ENCODE data around the gene NPPA. TPM values are rescaled to one million over a fixed set of nuclear protein-coding genes. Genes with fewer than 3 reads are reported as not detected.
A peak's percentile ranks its signal among the peaks of the same experiment; 100 is the strongest.

NPPA gene
- total RNA-seq, 1 donor from 2014 or later = not detected

DNA sequence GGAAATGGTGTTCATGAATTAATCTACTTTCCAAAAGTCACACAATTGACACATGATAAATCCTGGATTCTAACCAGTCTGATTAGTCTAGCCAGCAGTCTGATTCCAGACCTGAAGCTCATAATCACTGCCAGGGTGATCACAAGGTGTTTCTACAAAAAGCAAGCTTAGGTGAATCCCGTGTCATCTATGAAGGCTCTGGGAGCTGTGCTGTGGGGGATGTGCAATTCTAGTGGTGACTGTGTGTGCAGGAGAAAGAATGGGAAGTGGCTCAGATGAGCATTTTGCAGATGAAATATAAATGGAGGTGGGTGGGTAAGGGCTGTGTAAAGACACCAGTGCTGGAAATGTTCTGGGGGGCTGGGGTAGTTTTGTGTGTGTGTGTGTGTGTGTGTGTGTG lies 13.0 kb upstream of the NPPA start:
- H3K27me3 Mint-ChIP-seq (ENCODE audit: low read depth) = peaks cover 62% of the 10 kb centered on the region
- TF ChIP-seq, protein P1, sequence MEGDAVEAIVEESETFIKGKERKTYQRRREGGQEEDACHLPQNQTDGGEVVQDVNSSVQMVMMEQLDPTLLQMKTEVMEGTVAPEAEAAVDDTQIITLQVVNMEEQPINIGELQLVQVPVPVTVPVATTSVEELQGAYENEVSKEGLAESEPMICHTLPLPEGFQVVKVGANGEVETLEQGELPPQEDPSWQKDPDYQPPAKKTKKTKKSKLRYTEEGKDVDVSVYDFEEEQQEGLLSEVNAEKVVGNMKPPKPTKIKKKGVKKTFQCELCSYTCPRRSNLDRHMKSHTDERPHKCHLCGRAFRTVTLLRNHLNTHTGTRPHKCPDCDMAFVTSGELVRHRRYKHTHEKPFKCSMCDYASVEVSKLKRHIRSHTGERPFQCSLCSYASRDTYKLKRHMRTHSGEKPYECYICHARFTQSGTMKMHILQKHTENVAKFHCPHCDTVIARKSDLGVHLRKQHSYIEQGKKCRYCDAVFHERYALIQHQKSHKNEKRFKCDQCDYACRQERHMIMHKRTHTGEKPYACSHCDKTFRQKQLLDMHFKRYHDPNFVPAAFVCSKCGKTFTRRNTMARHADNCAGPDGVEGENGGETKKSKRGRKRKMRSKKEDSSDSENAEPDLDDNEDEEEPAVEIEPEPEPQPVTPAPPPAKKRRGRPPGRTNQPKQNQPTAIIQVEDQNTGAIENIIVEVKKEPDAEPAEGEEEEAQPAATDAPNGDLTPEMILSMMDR (IDR thresholded peaks at IDR 0.05; ENCODE audit: unreplicated experiment) = no peak
- no peaks in the 10 kb centered on the region for H3K36me3 Mint-ChIP-seq
- H3K4me3 Mint-ChIP-seq = no peak overlapping the region
- H3K4me1 Mint-ChIP-seq = peaks cover 4% of the 10 kb centered on the region
- no peaks in the 10 kb centered on the region for H3K9me3 Mint-ChIP-seq
- DNase-seq (ENCODE audit: low spot score in 2 of 2, unreplicated experiment in 2 of 2) = no peak
- no peak overlapping the region for H3K27ac Mint-ChIP-seq

DNA sequence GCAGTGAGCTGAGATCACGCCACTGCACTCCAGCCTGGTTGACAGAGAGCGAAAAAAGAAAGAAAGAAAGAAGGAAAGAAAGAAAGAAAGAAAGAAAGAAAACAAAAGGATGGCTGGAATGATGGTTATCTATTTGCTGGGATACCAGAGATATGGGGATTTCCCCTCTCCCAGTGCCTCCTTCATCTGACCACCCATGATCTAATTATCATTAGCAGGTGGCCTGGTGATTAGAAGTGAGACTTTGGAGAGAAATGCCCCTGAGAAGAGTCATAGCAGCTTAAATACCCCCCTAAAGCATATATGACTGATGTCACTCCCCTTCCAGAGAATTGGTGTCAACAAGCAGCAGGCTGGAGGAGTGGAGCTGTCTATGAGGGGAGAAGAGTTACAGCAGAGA lies 12.5 kb upstream of the NPPA start:
- H3K27me3 Mint-ChIP-seq (ENCODE audit: low read depth) = peaks cover 62% of the 10 kb centered on the region
- H3K4me1 Mint-ChIP-seq = peaks cover 4% of the 10 kb centered on the region
- H3K27ac Mint-ChIP-seq = no peak overlapping the region
- H3K4me3 Mint-ChIP-seq = no peak overlapping the region
- no peaks in the 10 kb centered on the region for H3K36me3 Mint-ChIP-seq
- no peak for DNase-seq (ENCODE audit: low spot score in 2 of 2, unreplicated experiment in 2 of 2)
- no peaks in the 10 kb centered on the region for H3K9me3 Mint-ChIP-seq
- TF ChIP-seq, protein P1 (IDR thresholded peaks at IDR 0.05; ENCODE audit: unreplicated experiment) = no peak

DNA sequence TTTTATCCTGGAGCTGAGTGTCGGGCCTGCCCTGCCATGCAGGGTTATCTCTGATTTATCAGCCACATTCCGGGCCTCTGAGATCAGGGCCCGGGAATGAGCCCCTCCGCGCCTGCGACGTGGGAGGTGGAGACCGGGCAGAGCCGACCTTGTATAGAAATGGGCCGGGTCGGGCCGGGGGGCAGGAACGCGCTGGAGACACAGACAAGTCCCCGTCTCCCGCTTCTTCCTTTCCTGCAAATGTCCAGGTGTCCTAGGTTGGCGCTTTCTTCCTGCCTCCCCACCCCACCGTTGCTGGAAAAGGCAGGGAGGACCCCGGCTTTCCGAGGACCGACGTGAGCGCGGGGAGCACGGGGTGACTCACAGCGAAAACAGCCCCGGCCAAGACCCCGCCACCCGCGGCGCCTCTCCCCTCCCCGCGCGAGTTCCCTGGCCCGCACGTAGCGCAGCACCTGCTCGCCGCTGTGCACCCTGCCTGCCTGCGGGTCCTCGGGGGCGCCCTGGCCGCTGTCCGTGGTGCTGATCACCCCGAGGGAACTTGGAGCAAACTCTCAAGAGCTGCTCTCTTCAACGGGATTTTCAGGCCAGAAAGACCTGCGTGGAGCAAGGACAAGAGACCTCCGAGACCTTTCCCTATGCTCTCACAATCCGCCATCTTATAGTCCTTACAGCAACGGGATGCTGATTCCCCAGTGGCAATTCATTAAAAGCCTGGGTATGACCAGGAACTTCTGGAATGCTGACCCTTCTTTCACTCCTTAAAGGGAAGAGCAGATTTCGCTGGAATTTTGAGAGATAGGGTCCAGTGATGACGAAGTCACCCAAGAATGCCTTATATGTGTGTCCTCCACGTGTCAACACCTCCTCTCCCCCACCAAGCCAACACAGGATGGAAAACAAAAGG lies 11.6 kb upstream of the NPPA start:
- DNase-seq (ENCODE audit: low spot score in 2 of 2, unreplicated experiment in 2 of 2) = peak; percentile 81 to 95
- Mint-ChIP-seq H3K4me3 (no peak overlapping the region), H3K36me3 (no peaks in the 10 kb centered on the region)

DNA sequence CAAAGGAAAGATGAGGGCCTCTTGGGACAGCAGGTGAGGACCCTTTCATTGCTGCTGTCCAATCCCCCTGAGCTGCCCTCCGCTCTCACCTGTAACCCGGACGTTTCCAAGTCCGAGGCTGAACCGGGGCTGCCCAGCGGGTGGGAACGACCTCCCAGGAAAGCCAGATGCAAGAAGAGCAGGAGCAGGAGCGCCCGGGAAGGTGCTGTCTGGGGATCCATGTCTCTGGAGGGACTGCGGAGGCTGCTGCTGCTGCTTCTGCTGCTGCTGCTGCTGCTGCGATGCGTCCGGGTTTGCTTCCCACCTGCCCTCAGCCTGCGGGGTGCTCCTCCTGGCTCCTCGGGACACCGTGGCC lies 11.0 kb upstream of the NPPA start, which contains the start of gene NPPB:
TSS of gene NPPB (minus strand) at position 333 of the 355 bp plus-strand sequence. CDS start at position 221, 112 bp downstream.
- Mint-ChIP-seq H3K27ac (no peak within 1 kb of the TSS), H3K4me1 (peaks cover 4% of the 10 kb centered on the region), H3K4me3 (no peak within 1 kb of the TSS), H3K36me3 (no peaks in the 10 kb centered on the region), H3K27me3 (ENCODE audit: low read depth) (peaks cover 66% of the 10 kb centered on the region), H3K9me3 (no peaks in the 10 kb centered on the region)
- DNase-seq (ENCODE audit: low spot score in 2 of 2, unreplicated experiment in 2 of 2) = no peak
- TF ChIP-seq, protein P1 (IDR thresholded peaks at IDR 0.05; ENCODE audit: unreplicated experiment) = no peak

More for the DNA sequence above, 11.6 kb upstream of the NPPA start:
- H3K4me1 Mint-ChIP-seq = peaks cover 4% of the 10 kb centered on the region
- TF ChIP-seq, protein P1 (IDR thresholded peaks at IDR 0.05; ENCODE audit: unreplicated experiment) = peak; percentile 15
- peaks cover 66% of the 10 kb centered on the region for H3K27me3 Mint-ChIP-seq (ENCODE audit: low read depth)
- H3K27ac Mint-ChIP-seq = no peak overlapping the region
- no peaks in the 10 kb centered on the region for H3K9me3 Mint-ChIP-seq

DNA sequence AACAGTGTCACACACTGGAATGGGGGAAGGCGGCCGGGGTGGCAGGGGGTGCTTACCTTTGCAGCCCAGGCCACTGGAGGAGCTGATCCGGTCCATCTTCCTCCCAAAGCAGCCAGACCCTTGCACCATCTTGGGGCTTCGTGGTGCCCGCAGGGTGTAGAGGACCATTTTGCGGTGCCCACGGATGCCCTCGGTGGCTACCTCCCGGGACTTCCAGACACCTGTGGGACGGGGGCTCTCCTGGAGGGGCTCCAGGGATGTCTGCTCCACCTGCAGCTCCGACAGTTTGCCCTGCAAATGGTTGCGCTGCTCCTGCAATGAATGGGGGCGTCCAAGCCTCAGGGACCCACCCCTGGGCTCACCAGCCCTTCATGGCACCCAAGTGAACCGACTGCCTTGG lies 10.6 kb upstream of the NPPA start:
- Mint-ChIP-seq H3K4me1 (peaks cover 4% of the 10 kb centered on the region), H3K27me3 (ENCODE audit: low read depth) (peaks cover 67% of the 10 kb centered on the region), H3K27ac (no peak overlapping the region), H3K9me3 (no peaks in the 10 kb centered on the region), H3K4me3 (no peak overlapping the region), H3K36me3 (no peaks in the 10 kb centered on the region)
- TF ChIP-seq, protein P1 (IDR thresholded peaks at IDR 0.05; ENCODE audit: unreplicated experiment) = no peak
- no peak for DNase-seq (ENCODE audit: low spot score in 2 of 2, unreplicated experiment in 2 of 2)
